NCI-H774 (cell line): Measurements from ENCODE around the gene TBX2.
A peak's percentile ranks its signal among the peaks of the same experiment; 100 is the strongest.

ENCODE experiments used
- DNase-seq: peaks from one replicate; lab custom pipeline; 2025; lab: John Stamatoyannopoulos, UW

The TBX2 gene

DNA sequence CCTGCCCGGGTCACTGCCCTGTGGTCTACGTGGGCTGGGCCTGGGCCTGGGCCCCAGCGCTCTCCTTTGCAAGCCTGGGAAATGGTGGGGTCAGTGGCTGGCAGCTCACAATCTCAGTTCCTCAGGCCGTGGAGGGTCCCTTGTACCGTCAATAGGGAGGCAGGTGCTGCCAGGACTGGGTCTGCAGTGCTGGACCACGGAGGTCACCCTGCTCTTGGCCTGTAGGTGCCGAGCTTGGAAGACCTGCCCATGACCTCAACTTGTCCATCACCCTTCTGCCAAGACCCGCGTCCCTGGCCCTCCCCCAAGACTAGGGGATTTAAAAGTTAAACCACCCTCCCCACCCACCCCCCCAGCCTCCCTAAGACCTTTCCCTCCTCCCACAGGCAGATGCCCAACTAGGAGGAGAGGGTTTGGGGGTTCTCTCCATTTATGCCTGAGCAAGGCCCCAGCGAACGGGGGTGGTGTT, 2.5 kb downstream of the TBX2 start:
- no peak for DNase-seq

GRCh38 chr17:61402978-61403800, 3.5 kb downstream of the TBX2 start:
- DNase-seq = no peak

DNA sequence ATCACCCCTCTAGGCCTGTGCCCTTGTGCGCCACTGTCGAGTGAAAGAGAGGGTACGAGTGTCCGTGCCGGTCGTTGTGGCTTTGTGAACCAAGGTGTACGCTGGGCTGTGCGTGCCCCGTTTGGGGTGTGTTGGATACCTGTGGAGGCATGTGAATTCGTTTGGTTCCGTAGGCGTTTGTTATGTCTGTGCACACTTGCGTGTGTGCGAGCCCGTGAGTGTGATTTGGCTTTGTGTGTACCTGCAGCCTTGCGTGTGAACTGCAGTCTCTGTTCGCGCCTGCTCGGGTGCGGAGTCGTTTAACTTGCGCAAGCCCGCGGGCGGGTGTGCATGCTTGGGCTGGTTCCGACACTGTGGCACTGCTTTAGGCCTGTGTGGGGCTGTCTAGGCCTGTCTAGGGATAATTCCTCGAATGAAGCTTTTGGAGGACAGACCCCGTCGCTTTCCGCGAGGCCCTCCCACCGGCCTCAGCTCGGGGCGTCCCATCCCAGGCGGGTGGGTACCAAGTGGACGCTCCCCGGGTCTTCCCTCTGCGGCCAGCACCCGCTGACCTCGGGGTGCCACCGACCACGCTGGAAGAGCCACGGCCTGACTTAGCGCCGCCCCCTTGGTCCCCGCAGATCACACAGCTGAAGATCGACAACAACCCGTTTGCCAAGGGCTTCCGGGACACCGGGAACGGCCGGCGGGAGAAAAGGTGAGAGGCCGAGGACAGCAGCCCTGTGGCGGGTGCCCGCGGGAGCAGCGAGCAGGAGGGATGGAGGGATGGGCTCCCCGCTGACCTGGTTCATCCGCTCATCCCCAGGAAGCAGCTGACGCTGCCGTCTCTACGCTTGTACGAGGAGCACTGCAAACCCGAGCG, 4.4 kb downstream of the TBX2 start:
- DNase-seq = no peak

- no peak for DNase-seq
Observed at GRCh38 chr17:61404663-61404912, 4.9 kb downstream of the TBX2 start.

- DNase-seq = no peak
Observed at GRCh38 chr17:61404913-61405685, 5.5 kb downstream of the TBX2 start.

DNA sequence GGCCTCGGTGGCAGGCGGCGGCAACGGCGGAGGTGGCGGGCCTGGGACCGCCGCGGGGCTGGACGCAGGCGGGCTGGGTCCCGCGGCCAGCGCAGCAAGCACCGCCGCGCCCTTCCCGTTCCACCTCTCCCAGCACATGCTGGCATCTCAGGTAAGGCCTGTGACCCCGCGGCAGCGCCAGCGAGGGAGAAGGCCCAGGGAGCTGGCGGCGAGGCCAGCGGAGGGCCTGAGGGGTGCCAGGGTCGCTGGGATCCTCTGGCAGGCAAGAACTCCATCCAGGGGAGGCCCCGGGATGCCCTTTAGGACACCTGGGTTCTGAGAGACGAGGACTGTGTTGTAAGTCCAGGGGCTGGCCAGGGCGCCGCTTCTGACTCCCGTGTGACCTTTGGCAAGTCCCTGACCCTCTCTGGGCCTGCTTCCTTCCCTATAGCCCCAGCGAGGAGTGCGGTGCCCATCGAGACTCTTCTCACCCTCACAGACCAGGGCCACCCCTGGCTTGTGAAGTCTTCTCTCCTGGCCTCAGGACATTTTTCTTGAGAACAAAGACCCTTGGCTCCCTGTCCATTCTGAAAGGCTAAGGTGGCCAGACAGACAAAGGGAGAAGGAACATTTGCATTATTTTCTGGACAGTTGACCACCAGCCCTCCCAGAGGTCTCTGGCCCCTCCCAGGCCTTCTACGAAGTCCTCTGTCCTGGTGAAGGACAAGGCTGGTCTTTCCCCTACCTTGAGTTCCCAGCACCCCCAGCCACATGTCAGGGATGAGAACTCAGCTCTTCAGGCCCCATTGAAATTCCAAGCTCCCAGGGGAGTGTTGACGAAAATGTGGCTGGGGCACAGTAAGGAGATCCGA, 6.3 kb downstream of the TBX2 start:
- DNase-seq = no peak

DNA sequence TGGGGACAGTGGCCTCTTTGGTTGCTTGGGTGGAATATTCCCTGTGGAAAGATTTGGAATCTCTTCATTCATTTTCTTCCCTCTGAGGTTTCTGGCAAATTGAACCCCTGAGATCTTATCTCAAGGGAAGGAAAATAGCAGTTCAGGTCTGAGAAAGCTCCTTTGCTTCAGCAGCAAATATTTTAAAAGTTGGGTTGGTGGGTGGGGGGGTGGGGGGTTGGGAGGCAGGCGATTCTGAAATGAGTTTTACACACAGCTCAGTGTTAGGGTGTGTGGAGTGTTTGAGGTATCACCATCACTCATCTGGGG, 6.8 kb downstream of the TBX2 start:
- DNase-seq = no peak

DNA sequence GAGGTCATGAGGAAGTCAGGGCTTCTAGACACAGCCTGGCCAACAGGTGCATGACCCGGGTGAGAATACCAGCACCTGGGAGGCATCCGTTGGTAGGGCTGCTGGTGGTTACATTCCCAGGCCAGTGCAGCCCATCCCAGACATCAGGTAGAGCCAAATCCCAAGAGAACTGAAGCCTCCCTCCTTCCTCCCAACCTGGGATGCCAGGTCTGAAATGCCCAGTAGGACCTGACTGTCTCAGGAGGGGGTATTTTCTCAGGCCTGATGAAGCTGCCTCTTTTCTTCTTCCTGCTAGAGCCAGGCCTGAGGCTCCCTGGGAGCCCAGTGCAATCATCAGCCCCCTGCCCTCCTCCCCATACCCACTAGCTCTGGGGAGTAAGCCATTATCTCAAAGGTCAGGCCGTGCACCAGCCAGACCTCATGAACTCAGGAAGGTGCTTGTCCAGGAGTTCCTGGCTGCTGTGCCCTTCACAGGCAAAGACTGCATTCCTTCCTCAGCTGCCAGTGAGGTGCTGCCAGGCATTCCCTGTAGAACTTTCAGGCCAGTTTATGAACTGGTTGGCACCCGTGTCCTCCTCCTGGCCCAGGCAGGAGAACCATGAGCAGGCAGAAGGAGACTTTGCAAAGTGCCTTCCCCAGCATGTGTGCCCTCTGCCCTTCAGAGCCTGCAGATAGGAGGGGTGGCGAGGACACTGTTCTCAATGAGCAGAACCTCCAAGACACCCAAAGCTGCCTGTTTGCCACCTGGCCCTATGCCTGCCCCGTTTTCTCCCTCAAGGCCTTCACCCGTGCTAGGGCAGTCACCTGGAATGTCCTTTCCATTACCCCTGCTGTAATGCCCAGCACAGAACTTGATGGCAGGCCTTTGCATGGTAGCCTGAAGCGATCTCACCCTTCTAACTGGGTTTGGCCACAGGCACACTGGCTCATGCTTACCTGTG, 7.6 kb downstream of the TBX2 start:
- no peak for DNase-seq

DNA sequence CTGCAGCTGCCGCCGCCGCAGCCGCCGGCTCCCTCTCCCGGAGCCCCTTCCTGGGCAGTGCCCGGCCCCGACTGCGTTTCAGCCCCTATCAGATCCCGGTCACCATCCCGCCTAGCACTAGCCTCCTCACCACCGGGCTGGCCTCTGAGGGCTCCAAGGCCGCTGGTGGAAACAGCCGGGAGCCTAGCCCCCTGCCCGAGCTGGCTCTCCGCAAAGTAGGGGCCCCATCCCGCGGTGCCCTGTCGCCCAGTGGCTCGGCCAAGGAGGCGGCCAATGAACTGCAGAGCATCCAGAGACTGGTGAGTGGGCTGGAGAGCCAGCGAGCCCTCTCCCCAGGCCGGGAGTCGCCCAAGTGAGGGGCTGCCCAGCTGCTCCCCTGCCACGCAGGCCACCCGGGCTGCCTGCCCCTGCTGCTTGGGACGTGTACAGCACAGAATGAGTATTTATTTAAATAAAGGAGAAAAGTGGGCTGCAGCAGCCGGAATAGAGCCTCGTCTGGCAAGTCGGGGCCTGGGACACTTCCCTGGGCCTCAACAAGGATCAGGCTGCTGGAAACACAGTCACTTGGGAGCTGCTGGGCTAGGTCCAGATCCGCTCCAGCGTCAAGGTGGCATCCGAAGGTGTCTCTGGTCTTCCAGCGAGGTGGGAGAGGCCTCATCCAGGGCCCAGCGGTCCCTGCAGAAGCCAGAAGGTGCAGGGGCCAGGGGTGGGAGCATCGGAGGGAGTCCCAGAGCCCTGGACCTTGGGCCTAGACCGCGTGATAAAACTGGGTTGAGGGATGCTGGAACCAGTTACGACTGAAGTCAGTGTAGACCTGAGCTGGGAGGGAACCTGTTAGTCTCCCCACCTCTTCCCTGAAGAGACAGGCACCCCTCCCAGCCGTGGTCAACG, 8.8 kb downstream of the TBX2 start:
- no peak for DNase-seq

- no peak for DNase-seq
Observed at GRCh38 chr17:61409301-61410112, 9.9 kb downstream of the TBX2 start.

DNA sequence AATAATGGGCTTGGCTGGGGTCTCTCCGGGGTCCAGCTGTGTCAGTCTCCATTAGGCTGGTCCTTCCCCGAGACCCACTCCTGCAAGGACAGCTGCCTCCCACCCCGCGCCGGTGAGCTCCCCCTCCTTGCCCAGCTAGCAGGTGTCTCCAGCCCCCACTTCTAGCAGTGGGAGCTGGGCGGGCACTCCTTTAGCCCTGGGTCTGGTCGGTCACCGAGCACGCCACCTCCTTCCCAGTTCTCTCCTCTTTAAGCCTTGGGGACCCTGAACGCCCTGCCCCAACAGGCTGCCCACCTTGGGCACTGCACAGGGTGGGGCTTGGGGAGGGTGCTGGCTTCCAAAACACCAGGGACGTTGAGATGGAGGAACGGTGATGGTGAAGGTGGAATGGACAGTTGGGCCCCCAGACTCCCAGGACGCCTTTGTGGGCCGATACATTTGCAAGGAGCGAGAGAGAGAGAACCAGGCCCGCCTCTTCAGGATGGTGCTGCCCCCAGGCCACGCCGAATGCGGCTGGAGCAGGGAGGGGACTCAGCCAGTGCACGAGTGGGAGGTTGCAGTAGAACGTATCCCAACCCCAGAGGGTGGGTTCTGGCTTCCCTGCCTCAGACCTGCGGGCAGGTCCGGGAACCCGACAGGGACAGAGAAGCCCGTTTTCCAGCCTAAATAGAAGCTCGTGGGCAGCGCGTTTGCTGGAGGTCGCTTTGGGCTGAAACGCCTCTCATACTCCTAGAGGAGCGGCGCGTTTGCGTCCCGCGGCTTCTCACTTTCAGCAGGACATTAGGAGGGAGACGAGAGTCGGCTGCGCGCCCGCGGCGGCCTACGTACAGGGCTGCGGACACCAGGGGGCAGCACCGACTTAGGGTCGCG, 10.7 kb downstream of the TBX2 start:
- DNase-seq = no peak

DNA sequence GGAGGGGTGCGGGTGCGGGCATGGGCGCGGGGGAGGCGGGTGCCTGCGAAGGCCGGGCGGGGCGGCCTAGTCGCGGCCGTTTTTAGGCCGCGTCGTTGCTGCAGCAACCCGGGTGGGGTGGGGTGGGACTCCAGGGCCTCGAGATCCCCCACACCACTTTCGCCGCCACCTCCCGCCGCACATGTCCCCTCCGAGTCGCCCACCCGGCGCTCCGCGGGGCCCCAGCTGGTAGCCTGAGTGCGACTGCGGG, 11.3 kb downstream of the TBX2 start:
- DNase-seq = no peak

DNA sequence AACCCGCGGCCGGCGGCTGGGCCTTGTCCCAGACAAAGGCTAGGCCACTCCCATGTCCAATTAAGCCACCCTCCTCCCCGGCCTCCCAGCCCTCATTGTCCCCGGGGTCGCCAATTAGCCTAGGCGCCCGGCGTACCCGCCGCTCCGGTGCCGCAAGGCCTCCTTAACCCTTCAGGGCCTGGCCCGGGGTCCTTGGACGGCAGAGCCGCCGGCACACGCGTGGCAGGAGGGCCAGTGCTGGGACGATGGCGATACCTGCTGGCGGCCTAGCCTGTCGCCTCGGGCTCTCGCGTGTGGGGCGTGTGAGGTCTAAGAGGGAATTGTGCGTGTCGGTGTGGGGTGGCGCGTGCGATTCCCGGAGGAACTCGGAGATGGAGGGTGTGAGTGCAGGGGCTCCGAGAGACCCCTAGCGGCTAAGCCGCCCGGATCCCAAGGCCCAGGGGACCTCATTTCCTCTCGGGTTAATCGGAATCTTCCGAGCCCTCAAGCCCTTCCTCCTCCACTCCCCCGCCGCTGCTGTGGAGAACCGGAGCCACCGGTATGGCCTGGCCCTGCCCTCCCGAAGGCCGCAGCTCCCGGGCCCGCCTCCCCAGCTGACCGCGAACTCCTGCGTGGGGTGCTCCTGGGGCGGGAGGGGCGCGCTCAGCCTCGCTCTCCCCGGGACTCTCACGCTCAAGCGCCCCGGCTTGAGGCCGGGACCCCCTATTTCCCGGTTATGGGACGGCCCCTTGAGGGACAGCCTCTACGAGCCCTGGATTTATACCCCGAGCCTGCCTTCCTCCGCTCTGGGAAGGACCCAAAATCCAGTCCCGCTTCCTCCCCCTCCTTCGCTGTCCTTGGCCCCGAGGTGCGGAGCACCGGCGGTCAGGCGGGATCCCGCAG, 11.9 kb downstream of the TBX2 start:
- no peak for DNase-seq

DNA sequence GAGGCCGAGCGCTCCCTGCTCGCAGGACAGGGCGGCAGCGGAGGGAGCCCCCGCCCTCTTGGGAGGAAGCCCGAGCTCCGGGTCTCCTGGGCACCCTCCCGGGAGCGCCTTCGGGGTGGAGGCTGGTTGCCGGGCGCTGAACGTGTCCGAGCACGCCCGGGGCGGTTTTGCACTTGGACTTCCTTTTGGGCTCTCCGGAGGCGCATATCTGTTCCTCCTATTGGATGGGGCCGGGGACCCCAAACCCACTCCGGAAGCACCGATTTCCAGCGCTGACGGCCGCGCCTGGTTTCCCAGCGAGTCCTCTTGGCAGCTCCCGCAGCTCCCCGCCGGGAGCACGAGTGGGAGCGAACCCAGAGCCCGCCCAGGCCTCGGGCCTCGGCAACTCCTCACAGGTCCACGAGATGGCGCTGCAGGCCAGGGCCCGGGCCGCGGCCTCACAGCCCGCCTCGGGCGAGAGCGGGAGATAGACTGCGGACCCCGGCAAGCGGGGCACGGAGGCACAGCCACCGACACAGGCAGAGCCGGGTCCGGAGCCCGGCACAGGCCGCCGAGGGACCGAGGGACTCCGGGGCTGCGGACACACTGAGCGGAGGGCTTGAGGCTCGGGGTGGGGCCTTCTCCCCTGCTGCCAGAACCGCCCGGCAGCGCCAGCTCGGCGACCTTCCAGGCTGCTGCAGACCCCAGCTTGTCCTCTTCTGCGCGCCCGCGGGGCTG, 12.7 kb downstream of the TBX2 start:
- peak; percentile 85 for DNase-seq

- no peak for DNase-seq
Observed at GRCh38 chr17:61412860-61413660, 13.4 kb downstream of the TBX2 start.

GRCh38 chr17:61413661-61414126, 14.1 kb downstream of the TBX2 start:
- DNase-seq = no peak
